Smooth muscle cell (in vitro differentiated cells): ENCODE measurements around the gene QRSL1. TPM values are rescaled to one million over a fixed set of nuclear protein-coding genes. Genes with fewer than 3 reads are reported as not detected.

ENCODE experiments used
- DNase-seq: peaks from one replicate; lab custom pipeline; 2025; ENCODE audit not compliant: unreplicated experiment; lab: John Stamatoyannopoulos, UW
- H2AFZ ChIP-seq: fragments of 200-600 bp; sonication (generic); 2 replicates; pipeline ENCODE4 v1.6.0; 2016; ENCODE audit warnings: antibody characterized with exemption, low read depth, mild to moderate bottlenecking
- H3F3A ChIP-seq: fragments of 200-600 bp; sonication (generic); 2 replicates; pipeline ENCODE4 v1.6.0; 2017; ENCODE audit warnings: antibody characterized with exemption, low read depth
- H3K27ac ChIP-seq: fragments of 200-600 bp; sonication (generic); 2 replicates; pipeline ENCODE4 v1.5.1; 2016; ENCODE audit warnings: low read depth, mild to moderate bottlenecking
- H3K27me3 ChIP-seq: fragments of 200-600 bp; sonication (generic); 2 replicates; pipeline ENCODE4 v1.6.1; 2016; ENCODE audit warnings: low read depth, mild to moderate bottlenecking
- H3K36me3 ChIP-seq: fragments of 200-600 bp; sonication (generic); 2 replicates; pipeline ENCODE4 v1.5.1; 2016; ENCODE audit warnings: low read depth
- H3K4me1 ChIP-seq: fragments of 200-600 bp; sonication (generic); 2 replicates; pipeline ENCODE4 v1.5.1; 2016; ENCODE audit warnings: low read depth
- H3K4me2 ChIP-seq: fragments of 200-600 bp; sonication (generic); 2 replicates; pipeline ENCODE4 v1.6.0; 2016; ENCODE audit warnings: mild to moderate bottlenecking
- H3K4me3 ChIP-seq: fragments of 200-600 bp; sonication (generic); 2 replicates; pipeline ENCODE4 v1.5.1; 2016; ENCODE audit warnings: mild to moderate bottlenecking
- H3K79me2 ChIP-seq: fragments of 200-600 bp; sonication (generic); 2 replicates; pipeline ENCODE4 v1.6.0; 2016; ENCODE audit warnings: low read depth, mild to moderate bottlenecking
- H3K9ac ChIP-seq: fragments of 200-600 bp; sonication (generic); 2 replicates; pipeline ENCODE4 v1.6.0; 2016; ENCODE audit warnings: low read depth
- H3K9me3 ChIP-seq: fragments of 200-600 bp; sonication (generic); replicated peaks from 2 replicates; pipeline ENCODE4 v1.5.1; 2016; ENCODE audit warnings: low read depth
- H4K20me1 ChIP-seq: fragments of 200-600 bp; sonication (generic); 2 replicates; pipeline ENCODE4 v1.6.0; 2016; ENCODE audit warnings: low read depth
- CTCF ChIP-seq: fragments of 200-600 bp; sonication (generic); IDR thresholded peaks from 2 replicates; pipeline ENCODE4 v1.5.1; 2017; ENCODE audit warnings: borderline replicate concordance, mild to moderate bottlenecking, antibody characterized with exemption; ENCODE audit not compliant: insufficient read depth, poor library complexity, severe bottlenecking
- WGBS: methylation state at CpG from one replicate; pipeline ENCODE4 v1.1.7; 2016; ENCODE audit warnings: low lambda C conversion rate; 5-methylcytosine and 5-hydroxymethylcytosine counted together
- polyA plus RNA-seq: library from polyadenylated mRNA; unstranded; fragments of >200 nt; fragmentation: Nextera tagmentation; extraction: Ambion mirVana; gene quantifications from 2 replicates; pipeline ENCODE4 v1.2.1, GENCODE V29; 2016
- total RNA-seq: library from RNA; depleted of rRNA; stranded (reverse); fragments of >200 nt; gene quantifications from 2 replicates; pipeline ENCODE4 v1.2.3, GENCODE V29; 2014

Gene QRSL1
- total and polyA plus RNA-seq, 2 experiments from 2014 or later, result 8.9 to 10.4 TPM

GRCh38 chr6:106692112-106692818, 62.9 kb downstream of the QRSL1 start:
- Histone ChIP-seq H3F3A (no peaks in the 10 kb centered on the region), H3K27me3 (no peaks in the 10 kb centered on the region), H3K9me3 (no peaks in the 10 kb centered on the region), H3K4me1 (no peaks in the 10 kb centered on the region), H3K4me3 (no peak overlapping the region), H3K9ac (no peak overlapping the region), H3K36me3 (no peaks in the 10 kb centered on the region), H3K79me2 (no peaks in the 10 kb centered on the region), H3K4me2 (peak overlapping the region; percentile 2), H2AFZ (peak overlapping the region; percentile 34), H4K20me1 (no peaks in the 10 kb centered on the region), H3K27ac (no peak overlapping the region)
- WGBS, result 37% methylated on average over 6 of the region's 6 CpGs
- no peak for TF ChIP-seq CTCF
- no peak for DNase-seq

GRCh38 chr6:106692819-106693208, 63.4 kb downstream of the QRSL1 start:
- TF ChIP-seq CTCF, result no peak
- WGBS, result 80% methylated on average over 3 of the region's 3 CpGs
- Histone ChIP-seq H2AFZ (no peak overlapping the region), H3F3A (no peaks in the 10 kb centered on the region), H3K4me1 (no peaks in the 10 kb centered on the region), H3K27ac (no peak overlapping the region), H3K4me3 (no peak overlapping the region), H4K20me1 (no peaks in the 10 kb centered on the region), H3K36me3 (no peaks in the 10 kb centered on the region), H3K9me3 (no peaks in the 10 kb centered on the region), H3K9ac (no peak overlapping the region), H3K4me2 (no peak overlapping the region), H3K79me2 (no peaks in the 10 kb centered on the region), H3K27me3 (no peaks in the 10 kb centered on the region)
- DNase-seq, result no peak

GRCh38 chr6:106693418-106693817, 64.0 kb downstream of the QRSL1 start:
- no peak overlapping the region for H2AFZ ChIP-seq

More at GRCh38 chr6:106693418-106693817, 64.0 kb downstream of the QRSL1 start:
- no peak overlapping the region for H3K9ac ChIP-seq
- H3K27me3 ChIP-seq, result no peaks in the 10 kb centered on the region
- H3K4me3 ChIP-seq, result no peak overlapping the region
- DNase-seq, result no peak
- 96% methylated on average over 2 of the region's 2 CpGs for WGBS
- no peak overlapping the region for H3K27ac ChIP-seq
- H4K20me1 ChIP-seq, result no peaks in the 10 kb centered on the region
- H3K4me2 ChIP-seq, result no peak overlapping the region
- H3F3A ChIP-seq, result no peaks in the 10 kb centered on the region
- H3K9me3 ChIP-seq, result no peaks in the 10 kb centered on the region
- H3K4me1 ChIP-seq, result no peaks in the 10 kb centered on the region
- no peaks in the 10 kb centered on the region for H3K79me2 ChIP-seq
- no peaks in the 10 kb centered on the region for H3K36me3 ChIP-seq
- no peak for TF ChIP-seq CTCF
